IPS DF 19.7 (cell line): Measurements from ENCODE around the gene TBCC.
"Not testable (repeated sequence)": the region's sequence is repeated elsewhere in the genome, so short reads cannot be mapped to it uniquely, and the experiment has no call there.

Experiments used
- DNase-seq: peaks from one replicate; pipeline ENCODE4 v3.0.0-alpha.2; 2013; ENCODE audit warnings: low read depth, low spot score

Gene TBCC

GRCh38 chr6:42733867-42734481 is 11.9 kb downstream of the TBCC start:
- DNase-seq: not testable (repeated sequence)

GRCh38 chr6:42729731-42730130 is 16.2 kb downstream of the TBCC start:
- DNase-seq: no peak

GRCh38 chr6:42727627-42728026 is 18.3 kb downstream of the TBCC start:
- DNase-seq: no peak

GRCh38 chr6:42727087-42727611 is 18.8 kb downstream of the TBCC start:
- DNase-seq: no peak

GRCh38 chr6:42726485-42727086 is 19.3 kb downstream of the TBCC start:
- DNase-seq: peak; percentile 72

GRCh38 chr6:42726026-42726425 is 19.9 kb downstream of the TBCC start:
- no peak for DNase-seq

GRCh38 chr6:42724825-42725224 is 21.1 kb downstream of the TBCC start:
- DNase-seq: no peak

GRCh38 chr6:42722497-42722896 is 23.4 kb downstream of the TBCC start, which contains the start of gene PRPH2:
PRPH2 (minus strand) TSS chr6:42722597; CDS start chr6:42722334, 263 bp downstream.
- DNase-seq: no peak

GRCh38 chr6:42720739-42721138 is 25.2 kb downstream of the TBCC start:
- no peak for DNase-seq

- DNase-seq: no peak
Measured at GRCh38 chr6:42715871-42716270, 30.0 kb downstream of the TBCC start.

GRCh38 chr6:42714098-42714761 is 31.7 kb downstream of the TBCC start:
- DNase-seq: no peak

- DNase-seq: no peak
Measured at GRCh38 chr6:42711930-42712329, 34.0 kb downstream of the TBCC start.

- no peak for DNase-seq
Measured at GRCh38 chr6:42710316-42710715, 35.6 kb downstream of the TBCC start.

GRCh38 chr6:42709871-42710270 is 36.0 kb downstream of the TBCC start:
- no peak for DNase-seq

- no peak for DNase-seq
Measured at GRCh38 chr6:42708096-42708495, 37.8 kb downstream of the TBCC start.

GRCh38 chr6:42707595-42707994 is 38.3 kb downstream of the TBCC start:
- DNase-seq: no peak

GRCh38 chr6:42704937-42705374 is 40.9 kb downstream of the TBCC start:
- DNase-seq: no peak

GRCh38 chr6:42704251-42704936 is 41.5 kb downstream of the TBCC start:
- DNase-seq: peak; percentile 78

- DNase-seq: not testable (repeated sequence)
Measured at GRCh38 chr6:42702786-42703185, 43.1 kb downstream of the TBCC start.

- DNase-seq: no peak
Measured at GRCh38 chr6:42702200-42702599, 43.7 kb downstream of the TBCC start.

GRCh38 chr6:42698217-42698616 is 47.7 kb downstream of the TBCC start:
- DNase-seq: no peak

- DNase-seq: no peak
Measured at GRCh38 chr6:42697268-42697655, 48.6 kb downstream of the TBCC start.
